ENCODE measurements around the gene SMAD6.

The SMAD6 gene

GRCh38 chr15:66704803-66705153, 2.7 kb downstream of the SMAD6 start:
- Histone ChIP-seq H3K4me1 (ENCODE audit: control insufficient read depth, insufficient read depth, low read length) (peaks cover 50% of the 10 kb centered on the region), H3K27me3 (replicated peaks; ENCODE audit: control insufficient read depth, insufficient read depth, low read length) (no peaks in the 10 kb centered on the region), H3K9ac (ENCODE audit: low read length) (peak overlapping the region; percentile 100), H3K4me3 (ENCODE audit: low read length) (peak overlapping the region; percentile 92), H3K9me3 (ENCODE audit: control insufficient read depth, low read length) (no peaks in the 10 kb centered on the region), H3K36me3 (ENCODE audit: control insufficient read depth, insufficient read depth, low read length, severe bottlenecking) (peaks cover 30% of the 10 kb centered on the region)
- no peak for DNase-seq (ENCODE audit: low read depth)

- Histone ChIP-seq H3K36me3 (ENCODE audit: control insufficient read depth, insufficient read depth, low read length, severe bottlenecking) (peaks cover 30% of the 10 kb centered on the region), H3K9me3 (ENCODE audit: control insufficient read depth, low read length) (no peaks in the 10 kb centered on the region), H3K4me1 (ENCODE audit: control insufficient read depth, insufficient read depth, low read length) (peaks cover 54% of the 10 kb centered on the region), H3K27me3 (replicated peaks; ENCODE audit: control insufficient read depth, insufficient read depth, low read length) (no peaks in the 10 kb centered on the region), H3K9ac (ENCODE audit: low read length) (peak overlapping the region; percentile 100), H3K4me3 (ENCODE audit: low read length) (peak overlapping the region; percentile 92)
- no peak for DNase-seq (ENCODE audit: low read depth)
Measured at GRCh38 chr15:66705277-66706146, 3.5 kb downstream of the SMAD6 start.

GRCh38 chr15:66706225-66706732, 4.2 kb downstream of the SMAD6 start:
- no peak for DNase-seq (ENCODE audit: low read depth)
- Histone ChIP-seq H3K9me3 (ENCODE audit: control insufficient read depth, low read length) (no peaks in the 10 kb centered on the region), H3K9ac (ENCODE audit: low read length) (peak overlapping the region; percentile 100), H3K27me3 (replicated peaks; ENCODE audit: control insufficient read depth, insufficient read depth, low read length) (no peaks in the 10 kb centered on the region), H3K4me1 (ENCODE audit: control insufficient read depth, insufficient read depth, low read length) (peaks cover 59% of the 10 kb centered on the region), H3K36me3 (ENCODE audit: control insufficient read depth, insufficient read depth, low read length, severe bottlenecking) (peaks cover 30% of the 10 kb centered on the region), H3K4me3 (ENCODE audit: low read length) (peak overlapping the region; percentile 92)

- Histone ChIP-seq H3K9ac (ENCODE audit: low read length) (peak overlapping the region; percentile 100), H3K27me3 (replicated peaks; ENCODE audit: control insufficient read depth, insufficient read depth, low read length) (no peaks in the 10 kb centered on the region), H3K4me1 (ENCODE audit: control insufficient read depth, insufficient read depth, low read length) (peaks cover 65% of the 10 kb centered on the region), H3K4me3 (ENCODE audit: low read length) (peak overlapping the region; percentile 92), H3K36me3 (ENCODE audit: control insufficient read depth, insufficient read depth, low read length, severe bottlenecking) (peaks cover 33% of the 10 kb centered on the region), H3K9me3 (ENCODE audit: control insufficient read depth, low read length) (no peaks in the 10 kb centered on the region)
- DNase-seq (ENCODE audit: low read depth) = no peak
Measured at GRCh38 chr15:66706840-66707239, 4.8 kb downstream of the SMAD6 start.

- Histone ChIP-seq H3K4me3 (ENCODE audit: low read length) (peak overlapping the region; percentile 92), H3K4me1 (ENCODE audit: control insufficient read depth, insufficient read depth, low read length) (peaks cover 70% of the 10 kb centered on the region), H3K9me3 (ENCODE audit: control insufficient read depth, low read length) (no peaks in the 10 kb centered on the region), H3K9ac (ENCODE audit: low read length) (peak overlapping the region; percentile 100), H3K36me3 (ENCODE audit: control insufficient read depth, insufficient read depth, low read length, severe bottlenecking) (peaks cover 37% of the 10 kb centered on the region), H3K27me3 (replicated peaks; ENCODE audit: control insufficient read depth, insufficient read depth, low read length) (no peaks in the 10 kb centered on the region)
- peak; percentile 67 for DNase-seq (ENCODE audit: low read depth)
Measured at GRCh38 chr15:66707310-66708082, 5.5 kb downstream of the SMAD6 start.

GRCh38 chr15:66708389-66708788, 6.4 kb downstream of the SMAD6 start:
- H3K9ac ChIP-seq (ENCODE audit: low read length) = no peak overlapping the region
- no peak overlapping the region for H3K4me3 ChIP-seq (ENCODE audit: low read length)
- peaks cover 43% of the 10 kb centered on the region for H3K36me3 ChIP-seq (ENCODE audit: control insufficient read depth, insufficient read depth, low read length, severe bottlenecking)
- no peaks in the 10 kb centered on the region for H3K27me3 ChIP-seq (replicated peaks; ENCODE audit: control insufficient read depth, insufficient read depth, low read length)
- H3K4me1 ChIP-seq (ENCODE audit: control insufficient read depth, insufficient read depth, low read length) = peaks cover 71% of the 10 kb centered on the region
- H3K9me3 ChIP-seq (ENCODE audit: control insufficient read depth, low read length) = no peaks in the 10 kb centered on the region
- no peak for DNase-seq (ENCODE audit: low read depth)

- DNase-seq (ENCODE audit: low read depth) = no peak
- H3K4me1 ChIP-seq (ENCODE audit: control insufficient read depth, insufficient read depth, low read length) = peaks cover 86% of the 10 kb centered on the region
Measured at GRCh38 chr15:66709884-66710283, 7.8 kb downstream of the SMAD6 start.

GRCh38 chr15:66711260-66711659, 9.2 kb downstream of the SMAD6 start:
- peaks cover 61% of the 10 kb centered on the region for H3K36me3 ChIP-seq (ENCODE audit: control insufficient read depth, insufficient read depth, low read length, severe bottlenecking)
- peaks cover 90% of the 10 kb centered on the region for H3K4me1 ChIP-seq (ENCODE audit: control insufficient read depth, insufficient read depth, low read length)
- no peaks in the 10 kb centered on the region for H3K9me3 ChIP-seq (ENCODE audit: control insufficient read depth, low read length)
- peak overlapping the region; percentile 13 for H3K9ac ChIP-seq (ENCODE audit: low read length)
- DNase-seq (ENCODE audit: low read depth) = no peak
- H3K27me3 ChIP-seq (replicated peaks; ENCODE audit: control insufficient read depth, insufficient read depth, low read length) = no peaks in the 10 kb centered on the region
- no peak overlapping the region for H3K4me3 ChIP-seq (ENCODE audit: low read length)

More at GRCh38 chr15:66709884-66710283, 7.8 kb downstream of the SMAD6 start:
- H3K9ac ChIP-seq (ENCODE audit: low read length) = peak overlapping the region; percentile 13
- no peaks in the 10 kb centered on the region for H3K9me3 ChIP-seq (ENCODE audit: control insufficient read depth, low read length)
- H3K36me3 ChIP-seq (ENCODE audit: control insufficient read depth, insufficient read depth, low read length, severe bottlenecking) = peaks cover 53% of the 10 kb centered on the region
- H3K27me3 ChIP-seq (replicated peaks; ENCODE audit: control insufficient read depth, insufficient read depth, low read length) = no peaks in the 10 kb centered on the region
- no peak overlapping the region for H3K4me3 ChIP-seq (ENCODE audit: low read length)

GRCh38 chr15:66711862-66712261, 9.8 kb downstream of the SMAD6 start:
- H3K4me3 ChIP-seq (ENCODE audit: low read length) = no peak overlapping the region
- no peaks in the 10 kb centered on the region for H3K9me3 ChIP-seq (ENCODE audit: control insufficient read depth, low read length)
- no peak for DNase-seq (ENCODE audit: low read depth)
- H3K9ac ChIP-seq (ENCODE audit: low read length) = peak overlapping the region; percentile 13
- H3K27me3 ChIP-seq (replicated peaks; ENCODE audit: control insufficient read depth, insufficient read depth, low read length) = no peaks in the 10 kb centered on the region
- peaks cover 62% of the 10 kb centered on the region for H3K36me3 ChIP-seq (ENCODE audit: control insufficient read depth, insufficient read depth, low read length, severe bottlenecking)
- peaks cover 90% of the 10 kb centered on the region for H3K4me1 ChIP-seq (ENCODE audit: control insufficient read depth, insufficient read depth, low read length)

- H3K9ac ChIP-seq (ENCODE audit: low read length) = peak overlapping the region; percentile 60
- no peaks in the 10 kb centered on the region for H3K27me3 ChIP-seq (replicated peaks; ENCODE audit: control insufficient read depth, insufficient read depth, low read length)
- peaks cover 81% of the 10 kb centered on the region for H3K4me1 ChIP-seq (ENCODE audit: control insufficient read depth, insufficient read depth, low read length)
- H3K4me3 ChIP-seq (ENCODE audit: low read length) = no peak overlapping the region
- H3K36me3 ChIP-seq (ENCODE audit: control insufficient read depth, insufficient read depth, low read length, severe bottlenecking) = peaks cover 75% of the 10 kb centered on the region
- H3K9me3 ChIP-seq (ENCODE audit: control insufficient read depth, low read length) = no peaks in the 10 kb centered on the region
- no peak for DNase-seq (ENCODE audit: low read depth)
Measured at GRCh38 chr15:66713843-66714508, 11.9 kb downstream of the SMAD6 start.

- Histone ChIP-seq H3K36me3 (ENCODE audit: control insufficient read depth, insufficient read depth, low read length, severe bottlenecking) (peaks cover 75% of the 10 kb centered on the region), H3K9ac (ENCODE audit: low read length) (peak overlapping the region; percentile 60), H3K4me3 (ENCODE audit: low read length) (no peak overlapping the region), H3K27me3 (replicated peaks; ENCODE audit: control insufficient read depth, insufficient read depth, low read length) (no peaks in the 10 kb centered on the region), H3K4me1 (ENCODE audit: control insufficient read depth, insufficient read depth, low read length) (peaks cover 81% of the 10 kb centered on the region), H3K9me3 (ENCODE audit: control insufficient read depth, low read length) (no peaks in the 10 kb centered on the region)
- peak; percentile 45 for DNase-seq (ENCODE audit: low read depth)
Measured at GRCh38 chr15:66714543-66714981, 12.5 kb downstream of the SMAD6 start.

Measured in adipocyte (in vitro differentiated cells).